ENCODE data around the gene TNFRSF1B.

The TNFRSF1B gene

GRCh38 chr1:12176298-12177118, 9.7 kb downstream of the TNFRSF1B start:
- no peak for DNase-seq (ENCODE audit: low read depth)

DNA sequence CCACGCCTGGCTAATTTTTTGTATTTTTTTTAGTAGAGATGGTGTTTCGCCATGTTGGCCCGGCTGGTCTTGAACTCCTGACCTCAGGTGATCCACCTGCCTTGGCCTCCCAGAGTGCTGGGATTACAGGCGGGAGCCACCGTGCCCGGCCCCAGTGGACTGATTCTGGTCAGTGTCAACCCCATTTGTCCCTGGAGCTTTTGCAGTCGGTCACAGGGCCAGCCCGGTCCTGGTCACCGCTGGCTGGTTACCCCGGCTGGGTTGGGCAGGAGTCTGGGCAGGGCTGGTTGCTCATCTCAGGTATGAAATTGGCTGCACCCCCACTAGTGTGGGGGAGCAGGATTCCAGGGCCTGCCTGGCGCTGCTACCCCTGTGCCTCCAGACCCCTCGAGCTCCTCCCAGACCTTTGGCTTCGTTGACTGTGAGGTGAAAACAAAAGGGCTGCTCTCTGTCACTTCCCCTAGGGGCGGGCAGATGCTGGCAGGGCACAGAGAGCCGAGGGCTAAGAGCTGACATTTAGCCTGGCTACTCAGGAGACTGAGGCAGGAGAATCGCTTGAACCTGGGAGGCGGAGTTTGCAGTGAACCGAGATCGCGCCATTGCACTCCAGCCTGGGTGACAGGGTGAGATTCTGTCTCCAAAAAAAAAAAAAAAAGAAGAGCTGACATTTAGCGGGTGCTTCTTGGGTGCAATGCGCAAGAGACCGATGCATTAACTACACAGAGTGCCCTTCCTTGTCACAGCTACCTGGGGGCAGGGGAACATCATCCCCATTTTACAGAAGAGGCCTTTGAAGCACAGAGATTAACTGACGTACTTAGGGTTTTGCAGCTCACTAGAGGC, 10.6 kb downstream of the TNFRSF1B start:
- no peak for DNase-seq (ENCODE audit: low read depth)

DNA sequence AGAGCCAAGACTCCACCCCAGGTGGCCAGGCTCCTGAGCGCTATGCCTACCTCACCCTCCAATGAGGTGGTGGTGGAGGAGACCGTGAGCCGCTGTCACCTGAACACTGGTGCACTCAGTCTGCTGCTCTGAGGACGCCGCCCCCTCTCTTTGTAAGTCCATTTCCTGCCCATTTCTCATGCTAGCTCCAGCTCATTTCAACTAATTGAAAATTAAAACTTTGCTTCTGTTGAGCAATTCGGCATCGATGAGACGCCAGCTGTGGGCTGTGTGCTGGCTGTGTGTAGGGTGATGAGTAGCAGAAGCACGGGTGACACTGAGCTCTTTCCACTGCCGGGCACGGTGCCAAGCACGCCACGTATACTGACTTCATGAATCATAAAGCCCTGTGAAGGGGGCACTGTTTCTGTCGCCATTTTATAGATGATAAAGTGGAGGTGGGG, 11.2 kb downstream of the TNFRSF1B start:
- DNase-seq (ENCODE audit: low read depth), result peak; percentile 90

- no peak for DNase-seq (ENCODE audit: low read depth)
Observed at GRCh38 chr1:12178511-12178910, 11.7 kb downstream of the TNFRSF1B start.

- DNase-seq (ENCODE audit: low read depth), result peak; percentile 86
Observed at GRCh38 chr1:12179111-12179519, 12.3 kb downstream of the TNFRSF1B start.

GRCh38 chr1:12179676-12180075, 12.9 kb downstream of the TNFRSF1B start:
- no peak for DNase-seq (ENCODE audit: low read depth)

DNA sequence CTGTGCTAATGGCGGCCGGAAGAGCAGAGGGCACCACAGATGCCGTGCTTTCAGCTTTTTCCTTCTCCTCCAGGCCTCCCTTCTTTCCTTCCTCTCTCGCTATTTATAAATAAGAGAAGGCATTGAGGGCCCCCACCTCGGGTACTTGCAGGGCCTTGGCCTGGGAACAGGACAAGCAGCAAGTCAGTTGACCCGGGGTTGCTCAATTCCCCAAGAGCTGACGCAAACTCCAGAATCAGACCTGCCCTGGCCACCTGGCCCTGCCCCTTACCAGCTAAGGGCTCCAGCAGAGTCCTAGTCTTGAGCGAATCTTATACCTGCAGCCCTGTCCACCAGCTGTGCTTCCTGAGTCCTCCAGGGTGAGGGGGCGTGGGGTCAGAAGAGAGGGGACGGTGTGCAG, 13.5 kb downstream of the TNFRSF1B start:
- no peak for DNase-seq (ENCODE audit: low read depth)

DNA sequence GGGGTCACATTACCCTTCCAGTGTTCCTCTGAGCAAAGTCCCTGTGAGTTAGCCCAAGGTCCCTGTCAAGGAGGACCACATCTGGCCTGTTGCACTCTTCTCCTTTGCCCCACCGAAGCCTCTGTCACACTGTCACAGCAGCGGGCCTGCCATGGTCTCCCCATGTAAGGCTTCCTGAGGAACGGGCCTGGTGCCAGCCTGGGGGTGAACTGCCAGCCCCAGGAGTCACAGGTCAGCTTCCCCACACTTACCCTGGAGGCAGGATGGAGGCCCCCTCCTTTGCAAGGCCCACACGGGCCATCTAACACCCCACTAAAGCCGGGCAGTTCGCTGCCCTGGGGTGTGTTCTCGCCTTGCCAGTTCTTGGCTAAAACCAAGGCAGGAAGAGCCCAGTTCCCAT, 14.1 kb downstream of the TNFRSF1B start:
- no peak for DNase-seq (ENCODE audit: low read depth)

- DNase-seq (ENCODE audit: low read depth), result no peak
Observed at GRCh38 chr1:12181568-12181967, 14.8 kb downstream of the TNFRSF1B start.

DNA sequence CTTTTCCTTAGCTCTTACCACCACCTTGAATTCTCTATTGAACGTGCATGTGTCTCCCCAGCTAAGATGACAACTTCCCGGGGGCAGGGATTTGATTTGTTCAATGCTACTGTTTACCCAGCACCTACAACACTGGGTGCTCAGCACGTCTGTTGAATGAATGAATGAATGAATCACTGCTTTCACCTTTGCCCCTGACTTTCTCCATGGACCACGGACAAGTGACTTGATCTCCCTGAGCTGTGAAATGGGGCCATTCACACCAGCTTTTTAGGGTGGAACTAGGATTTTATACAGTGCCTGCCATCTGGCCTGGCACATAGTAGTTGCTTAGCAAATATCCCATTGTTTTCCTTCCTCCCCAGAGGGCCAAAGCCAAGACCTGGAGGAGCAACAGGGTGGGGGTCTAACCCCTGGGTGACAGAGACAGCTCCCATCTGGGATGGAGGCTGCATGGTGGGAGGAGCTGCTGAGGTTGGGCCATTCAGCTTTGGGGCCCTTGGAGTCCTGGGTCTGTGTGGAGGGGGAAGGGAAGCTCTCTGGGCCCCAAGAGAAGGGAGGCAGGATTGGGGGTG, 15.7 kb downstream of the TNFRSF1B start:
- no peak for DNase-seq (ENCODE audit: low read depth)

GRCh38 chr1:12183095-12183794, 16.5 kb downstream of the TNFRSF1B start:
- DNase-seq (ENCODE audit: low read depth), result no peak

- DNase-seq (ENCODE audit: low read depth), result peak; percentile 66
Observed at GRCh38 chr1:12184008-12184681, 17.4 kb downstream of the TNFRSF1B start.

GRCh38 chr1:12185036-12185917, 18.5 kb downstream of the TNFRSF1B start:
- no peak for DNase-seq (ENCODE audit: low read depth)

GRCh38 chr1:12185918-12186678, 19.3 kb downstream of the TNFRSF1B start:
- peak; percentile 15 for DNase-seq (ENCODE audit: low read depth)

DNA sequence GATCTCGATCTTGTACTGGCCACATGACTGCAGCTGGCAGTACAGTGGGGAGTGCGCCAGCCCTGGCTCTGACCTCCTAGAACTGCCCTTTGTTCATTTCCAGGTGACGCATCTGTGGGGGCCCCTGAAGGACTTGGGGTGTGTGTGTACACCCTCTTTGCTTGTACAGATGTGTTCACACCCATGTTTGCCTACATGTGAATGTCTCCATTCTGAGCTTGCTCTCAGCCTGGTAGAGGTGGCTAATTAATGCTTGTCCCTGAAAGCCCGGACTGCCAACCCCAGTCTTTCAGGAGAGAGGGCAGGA, 19.8 kb downstream of the TNFRSF1B start:
- no peak for DNase-seq (ENCODE audit: low read depth)

DNA sequence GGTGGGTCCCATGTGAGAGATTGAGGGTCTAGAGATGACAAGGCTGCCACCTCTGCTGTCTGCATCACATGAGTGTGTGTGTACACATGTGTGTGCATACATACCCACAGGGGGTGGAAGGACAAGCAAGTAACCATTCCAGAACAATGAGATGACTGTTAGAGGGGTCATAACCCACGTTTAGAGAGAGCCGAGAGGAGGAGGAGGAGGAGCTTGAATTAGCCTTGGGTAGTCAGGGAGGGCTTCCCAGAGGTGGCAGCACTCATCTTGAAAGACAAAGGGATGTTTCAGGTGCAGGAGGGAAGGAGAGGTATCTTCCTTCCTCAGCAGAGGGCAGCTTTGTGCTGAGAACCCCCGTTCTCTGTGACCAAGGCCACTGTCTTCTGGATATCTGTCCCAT, 21.3 kb downstream of the TNFRSF1B start:
- DNase-seq (ENCODE audit: low read depth), result peak; percentile 22

DNA sequence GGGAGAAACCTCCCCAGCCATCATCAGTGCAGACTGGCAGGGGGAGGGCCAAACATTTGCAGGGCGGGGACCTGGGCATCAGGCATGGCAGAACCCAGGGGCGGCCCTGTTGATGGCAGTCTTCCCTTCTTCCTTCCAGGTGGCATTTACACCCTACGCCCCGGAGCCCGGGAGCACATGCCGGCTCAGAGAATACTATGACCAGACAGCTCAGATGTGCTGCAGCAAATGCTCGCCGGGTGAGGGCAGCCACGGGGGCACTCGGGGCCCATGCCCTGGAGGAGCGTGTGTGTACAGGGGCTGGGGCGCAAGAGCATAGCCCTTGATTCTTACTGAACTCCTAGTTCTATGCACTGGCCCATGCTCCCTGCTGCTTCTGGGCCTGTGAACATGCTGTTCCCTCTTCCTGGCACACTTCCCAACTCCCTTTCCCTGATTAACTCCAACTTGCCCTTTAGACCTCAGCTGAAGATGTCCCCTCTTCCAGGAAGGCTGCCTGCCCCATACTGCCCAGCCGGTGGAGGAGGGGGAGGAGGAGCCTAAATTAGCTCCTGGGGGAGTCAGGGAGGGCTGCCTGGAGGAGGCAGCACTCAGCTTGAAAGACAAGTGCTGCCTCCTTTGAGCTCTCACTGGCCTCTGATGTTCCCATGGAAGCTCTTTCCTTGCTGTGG, 22.0 kb downstream of the TNFRSF1B start:
- DNase-seq (ENCODE audit: low read depth), result no peak

GRCh38 chr1:12189328-12189682, 22.5 kb downstream of the TNFRSF1B start:
- no peak for DNase-seq (ENCODE audit: low read depth)

GRCh38 chr1:12191242-12192032, 24.6 kb downstream of the TNFRSF1B start:
- DNase-seq (ENCODE audit: low read depth), result no peak

All from ELR (cell line).